SJSA1 (cell line): ENCODE data around the gene ALKAL2. TPM values are rescaled to one million over a fixed set of nuclear protein-coding genes. Genes with fewer than 3 reads are reported as not detected.

Experiments
- DNase-seq, 2 experiments: peaks; one replicate each; pipeline ENCODE4 v3.0.0-alpha.2; 2015 to 2020; ENCODE audit warnings: low spot score in 2 of 2, low read depth in 1 of 2
- H3K27ac ChIP-seq: fragments of 250-450 bp; sonication (Bioruptor Pico); 2 replicates; pipeline ENCODE4 v1.5.1; 2020; ENCODE audit warnings: mild to moderate bottlenecking, moderate library complexity
- H3K27me3 ChIP-seq: fragments of 250-450 bp; sonication (Bioruptor Pico); replicated peaks from 2 replicates; pipeline ENCODE4 v1.5.1; 2020; ENCODE audit warnings: mild to moderate bottlenecking, moderate library complexity
- H3K36me3 ChIP-seq: fragments of 250-450 bp; sonication (Bioruptor Pico); 2 replicates; pipeline ENCODE4 v1.5.1; 2020; ENCODE audit warnings: mild to moderate bottlenecking
- H3K4me1 ChIP-seq: fragments of 250-450 bp; sonication (Bioruptor Pico); replicated peaks from 2 replicates; pipeline ENCODE4 v1.6.1; 2021; ENCODE audit warnings: mild to moderate bottlenecking
- H3K4me3 ChIP-seq: fragments of 250-450 bp; sonication (Bioruptor Pico); 2 replicates; pipeline ENCODE4 v1.5.1; 2020; ENCODE audit warnings: mild to moderate bottlenecking
- H3K9me3 ChIP-seq: fragments of 250-450 bp; sonication (Bioruptor Pico); replicated peaks from 2 replicates; pipeline ENCODE4 v1.5.1; 2020; ENCODE audit warnings: mild to moderate bottlenecking
- total RNA-seq: library from RNA; depleted of rRNA; stranded (reverse); fragments of >200 nt; shearing (Covaris generic); gene quantifications from 2 replicates; pipeline ENCODE4 v1.2.3, GENCODE V29; 2014

ALKAL2 gene
- total RNA-seq, 1 experiment from 2014 or later = not detected

GRCh38 chr2:257429-257828, 30.5 kb downstream of the ALKAL2 start:
- Histone ChIP-seq H3K4me1 (no peaks in the 10 kb centered on the region), H3K4me3 (no peak overlapping the region), H3K9me3 (no peaks in the 10 kb centered on the region), H3K27ac (no peak overlapping the region), H3K27me3 (no peaks in the 10 kb centered on the region), H3K36me3 (no peaks in the 10 kb centered on the region)
- DNase-seq = no peak

GRCh38 chr2:256094-256493, 31.8 kb downstream of the ALKAL2 start:
- H3K27me3 ChIP-seq = no peaks in the 10 kb centered on the region
- no peak for DNase-seq
- no peak overlapping the region for H3K27ac ChIP-seq
- H3K4me1 ChIP-seq = no peaks in the 10 kb centered on the region
- H3K9me3 ChIP-seq = no peaks in the 10 kb centered on the region
- H3K4me3 ChIP-seq = no peak overlapping the region
- H3K36me3 ChIP-seq = no peaks in the 10 kb centered on the region; the same call in 1 of the 2 replicates

- no peaks in the 10 kb centered on the region for H3K4me1 ChIP-seq
- H3K9me3 ChIP-seq = no peaks in the 10 kb centered on the region
- no peaks in the 10 kb centered on the region for H3K27me3 ChIP-seq
- no peak overlapping the region for H3K27ac ChIP-seq
- no peak overlapping the region for H3K4me3 ChIP-seq
- no peaks in the 10 kb centered on the region; the same call in 1 of the 2 replicates for H3K36me3 ChIP-seq
- no peak for DNase-seq
Observed at GRCh38 chr2:255195-255594, 32.7 kb downstream of the ALKAL2 start.

- no peak overlapping the region for H3K27ac ChIP-seq
- H3K4me3 ChIP-seq = no peak overlapping the region
- DNase-seq = no peak
- H3K36me3 ChIP-seq = no peaks in the 10 kb centered on the region; the same call in 1 of the 2 replicates
- no peaks in the 10 kb centered on the region for H3K27me3 ChIP-seq
- H3K9me3 ChIP-seq = no peaks in the 10 kb centered on the region
- H3K4me1 ChIP-seq = no peaks in the 10 kb centered on the region
Observed at GRCh38 chr2:254241-254640, 33.6 kb downstream of the ALKAL2 start.

GRCh38 chr2:253202-253638, 34.7 kb downstream of the ALKAL2 start:
- no peak overlapping the region for H3K4me3 ChIP-seq
- H3K27me3 ChIP-seq = no peaks in the 10 kb centered on the region
- DNase-seq = no peak
- no peaks in the 10 kb centered on the region; the same call in 1 of the 2 replicates for H3K36me3 ChIP-seq
- H3K9me3 ChIP-seq = no peaks in the 10 kb centered on the region
- no peaks in the 10 kb centered on the region for H3K4me1 ChIP-seq
- H3K27ac ChIP-seq = no peak overlapping the region

GRCh38 chr2:252001-252602, 35.8 kb downstream of the ALKAL2 start:
- Histone ChIP-seq H3K9me3 (no peaks in the 10 kb centered on the region), H3K36me3 (no peaks in the 10 kb centered on the region; the same call in 1 of the 2 replicates), H3K4me1 (no peaks in the 10 kb centered on the region), H3K27me3 (no peaks in the 10 kb centered on the region), H3K27ac (no peak overlapping the region), H3K4me3 (no peak overlapping the region)
- DNase-seq = no peak

GRCh38 chr2:249538-250042, 38.3 kb downstream of the ALKAL2 start:
- Histone ChIP-seq H3K9me3 (no peaks in the 10 kb centered on the region), H3K27me3 (no peaks in the 10 kb centered on the region), H3K36me3 (peaks cover 4% of the 10 kb centered on the region; the same call in 1 of the 2 replicates), H3K4me1 (no peaks in the 10 kb centered on the region), H3K4me3 (no peak overlapping the region), H3K27ac (no peak overlapping the region)
- DNase-seq = no peak

GRCh38 chr2:248724-249123, 39.2 kb downstream of the ALKAL2 start:
- no peaks in the 10 kb centered on the region for H3K9me3 ChIP-seq
- no peak overlapping the region for H3K4me3 ChIP-seq
- H3K27me3 ChIP-seq = no peaks in the 10 kb centered on the region
- no peak for DNase-seq
- no peak overlapping the region for H3K27ac ChIP-seq
- peaks cover 4% of the 10 kb centered on the region; the same call in 1 of the 2 replicates for H3K36me3 ChIP-seq
- H3K4me1 ChIP-seq = no peaks in the 10 kb centered on the region

- Histone ChIP-seq H3K4me1 (no peaks in the 10 kb centered on the region), H3K4me3 (no peak overlapping the region), H3K27ac (no peak overlapping the region), H3K9me3 (no peaks in the 10 kb centered on the region), H3K36me3 (peaks cover 4% of the 10 kb centered on the region; the same call in 1 of the 2 replicates), H3K27me3 (no peaks in the 10 kb centered on the region)
- DNase-seq = peak in 1 of 2 experiments; percentile 39
Observed at GRCh38 chr2:246489-247144, 41.3 kb downstream of the ALKAL2 start.

GRCh38 chr2:244547-244946, 43.3 kb downstream of the ALKAL2 start:
- Histone ChIP-seq H3K27me3 (no peaks in the 10 kb centered on the region), H3K4me1 (no peaks in the 10 kb centered on the region), H3K27ac (no peak overlapping the region), H3K4me3 (no peak overlapping the region), H3K36me3 (peaks cover 4% of the 10 kb centered on the region; the same call in 1 of the 2 replicates), H3K9me3 (no peaks in the 10 kb centered on the region)
- DNase-seq = no peak

GRCh38 chr2:238869-239268, 49.0 kb downstream of the ALKAL2 start:
- Histone ChIP-seq H3K27me3 (no peaks in the 10 kb centered on the region), H3K36me3 (no peaks in the 10 kb centered on the region; the same call in 1 of the 2 replicates), H3K27ac (no peak overlapping the region), H3K4me3 (no peak overlapping the region), H3K4me1 (no peaks in the 10 kb centered on the region), H3K9me3 (no peaks in the 10 kb centered on the region)
- no peak for DNase-seq

GRCh38 chr2:238431-238830, 49.5 kb downstream of the ALKAL2 start:
- Histone ChIP-seq H3K9me3 (no peaks in the 10 kb centered on the region), H3K4me3 (no peak overlapping the region), H3K36me3 (no peaks in the 10 kb centered on the region; the same call in 1 of the 2 replicates), H3K27me3 (no peaks in the 10 kb centered on the region), H3K4me1 (no peaks in the 10 kb centered on the region), H3K27ac (no peak overlapping the region)
- DNase-seq = no peak

- no peaks in the 10 kb centered on the region; the same call in 1 of the 2 replicates for H3K36me3 ChIP-seq
- no peak for DNase-seq
- H3K4me1 ChIP-seq = no peaks in the 10 kb centered on the region
- no peak overlapping the region for H3K27ac ChIP-seq
- no peaks in the 10 kb centered on the region for H3K27me3 ChIP-seq
- H3K4me3 ChIP-seq = no peak overlapping the region
- H3K9me3 ChIP-seq = no peaks in the 10 kb centered on the region
Observed at GRCh38 chr2:237878-238277, 50.0 kb downstream of the ALKAL2 start.

- H3K27ac ChIP-seq = no peak overlapping the region
- H3K4me1 ChIP-seq = peaks cover under 1% of the 10 kb centered on the region; the same call in 1 of the 2 replicates
- no peaks in the 10 kb centered on the region for H3K9me3 ChIP-seq
- H3K4me3 ChIP-seq = no peak overlapping the region
- no peak for DNase-seq
- no peaks in the 10 kb centered on the region; the same call in 1 of the 2 replicates for H3K36me3 ChIP-seq
- H3K27me3 ChIP-seq = no peaks in the 10 kb centered on the region
Observed at GRCh38 chr2:236993-237539, 50.8 kb downstream of the ALKAL2 start.
